ENCODE data around the gene GABRA6.

- TF ChIP-seq ATF3 (CRISPR knock-in tag; conservative IDR thresholded peaks at IDR 0.05) (no peak), SP1 (CRISPR knock-in tag; conservative IDR thresholded peaks at IDR 0.05) (no peak), USF2 (CRISPR knock-in tag; IDR thresholded peaks at IDR 0.05) (no peak), TCF7 (CRISPR knock-in tag; IDR thresholded peaks at IDR 0.05; ENCODE audit: low read depth) (no peak)
- TF ChIP-seq, protein P1, sequence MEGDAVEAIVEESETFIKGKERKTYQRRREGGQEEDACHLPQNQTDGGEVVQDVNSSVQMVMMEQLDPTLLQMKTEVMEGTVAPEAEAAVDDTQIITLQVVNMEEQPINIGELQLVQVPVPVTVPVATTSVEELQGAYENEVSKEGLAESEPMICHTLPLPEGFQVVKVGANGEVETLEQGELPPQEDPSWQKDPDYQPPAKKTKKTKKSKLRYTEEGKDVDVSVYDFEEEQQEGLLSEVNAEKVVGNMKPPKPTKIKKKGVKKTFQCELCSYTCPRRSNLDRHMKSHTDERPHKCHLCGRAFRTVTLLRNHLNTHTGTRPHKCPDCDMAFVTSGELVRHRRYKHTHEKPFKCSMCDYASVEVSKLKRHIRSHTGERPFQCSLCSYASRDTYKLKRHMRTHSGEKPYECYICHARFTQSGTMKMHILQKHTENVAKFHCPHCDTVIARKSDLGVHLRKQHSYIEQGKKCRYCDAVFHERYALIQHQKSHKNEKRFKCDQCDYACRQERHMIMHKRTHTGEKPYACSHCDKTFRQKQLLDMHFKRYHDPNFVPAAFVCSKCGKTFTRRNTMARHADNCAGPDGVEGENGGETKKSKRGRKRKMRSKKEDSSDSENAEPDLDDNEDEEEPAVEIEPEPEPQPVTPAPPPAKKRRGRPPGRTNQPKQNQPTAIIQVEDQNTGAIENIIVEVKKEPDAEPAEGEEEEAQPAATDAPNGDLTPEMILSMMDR (IDR thresholded peaks at IDR 0.05): no peak
- TF ChIP-seq, protein P2, sequence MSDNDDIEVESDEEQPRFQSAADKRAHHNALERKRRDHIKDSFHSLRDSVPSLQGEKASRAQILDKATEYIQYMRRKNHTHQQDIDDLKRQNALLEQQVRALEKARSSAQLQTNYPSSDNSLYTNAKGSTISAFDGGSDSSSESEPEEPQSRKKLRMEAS (CRISPR knock-in tag; IDR thresholded peaks at IDR 0.05): no peak
- TF ChIP-seq, protein P3, sequence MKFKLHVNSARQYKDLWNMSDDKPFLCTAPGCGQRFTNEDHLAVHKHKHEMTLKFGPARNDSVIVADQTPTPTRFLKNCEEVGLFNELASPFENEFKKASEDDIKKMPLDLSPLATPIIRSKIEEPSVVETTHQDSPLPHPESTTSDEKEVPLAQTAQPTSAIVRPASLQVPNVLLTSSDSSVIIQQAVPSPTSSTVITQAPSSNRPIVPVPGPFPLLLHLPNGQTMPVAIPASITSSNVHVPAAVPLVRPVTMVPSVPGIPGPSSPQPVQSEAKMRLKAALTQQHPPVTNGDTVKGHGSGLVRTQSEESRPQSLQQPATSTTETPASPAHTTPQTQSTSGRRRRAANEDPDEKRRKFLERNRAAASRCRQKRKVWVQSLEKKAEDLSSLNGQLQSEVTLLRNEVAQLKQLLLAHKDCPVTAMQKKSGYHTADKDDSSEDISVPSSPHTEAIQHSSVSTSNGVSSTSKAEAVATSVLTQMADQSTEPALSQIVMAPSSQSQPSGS (CRISPR knock-in tag; IDR thresholded peaks at IDR 0.05; ENCODE audit: borderline replicate concordance, low read depth): no peak
Observed at GRCh38 chr5:161745392-161745791, 59.9 kb downstream of the GABRA6 start.
